T-helper 2 cell treated with Interferon-gamma antibody and Interleukin-4, amounts not matched to agents 100 ng/mL and 5 ng/mL, for 36 hours (primary cell): ENCODE results near the gene FBXW5. TPM values are rescaled to one million over a fixed set of nuclear protein-coding genes. Genes with fewer than 3 reads are reported as not detected.

Experiments used
- total RNA-seq: library from RNA; stranded (reverse); gene quantifications from 2 replicates; pipeline ENCODE4 v1.2.3, GENCODE V29; 2022

The FBXW5 gene
- total RNA-seq, 1 donor from 2014 or later, result 109 TPM

Other genes starting within 250 kb of the FBXW5 start
- 1.1 and 1.3 TPM in 2 replicates for gene DIPK1B, start 232.2 kb downstream of the FBXW5 start, total RNA-seq
- 0.34 TPM in 1 of 2 replicates, not detected in the other for gene LCN10, start 201.8 kb downstream of the FBXW5 start, total RNA-seq
- gene LCN6, start 196.2 kb downstream of the FBXW5 start, total RNA-seq, result not detected in 2 replicates
- not detected in 2 replicates for gene LCN8, start 186.5 kb downstream of the FBXW5 start, total RNA-seq
- gene LCN15, start 180.2 kb downstream of the FBXW5 start, total RNA-seq, result not detected in 2 replicates
- 34.7 and 36.9 TPM in 2 replicates for gene TMEM141, start 153.4 kb downstream of the FBXW5 start, total RNA-seq
- 0.20 and 0.55 TPM in 2 replicates for gene CCDC183, start 148.4 kb downstream of the FBXW5 start, total RNA-seq
- 115 and 116 TPM in 2 replicates for gene RABL6, start 136.8 kb downstream of the FBXW5 start, total RNA-seq
- 3.9 and 4.0 TPM in 2 replicates for gene AJM1, start 102.3 kb downstream of the FBXW5 start, total RNA-seq
- gene PHPT1, start 95.3 kb downstream of the FBXW5 start, total RNA-seq, result 109 and 111 TPM in 2 replicates
- gene MAMDC4, start 92.4 kb downstream of the FBXW5 start, total RNA-seq, result 15.4 and 18.3 TPM in 2 replicates
- gene EDF1, start 78.4 kb downstream of the FBXW5 start, total RNA-seq, result 308 and 309 TPM in 2 replicates
- 49.0 TPM in 2 replicates for gene TRAF2, start 58.2 kb downstream of the FBXW5 start, total RNA-seq
- gene C8G, start 505 bp upstream of the FBXW5 start, total RNA-seq, result 2.3 and 4.1 TPM in 2 replicates
- gene LCN12, start 7.5 kb upstream of the FBXW5 start, total RNA-seq, result 2.3 and 2.8 TPM in 2 replicates
- 6.5 and 6.7 TPM in 2 replicates for gene PTGDS, start 32.8 kb upstream of the FBXW5 start, total RNA-seq
- 0.16 and 0.20 TPM in 2 replicates for gene LCNL1, start 38.3 kb upstream of the FBXW5 start, total RNA-seq
- gene PAXX, start 47.7 kb upstream of the FBXW5 start, total RNA-seq, result 71.4 and 74.5 TPM in 2 replicates
- 0.91 TPM in 2 replicates for gene CLIC3, start 51.8 kb upstream of the FBXW5 start, total RNA-seq
- 27.8 and 30.6 TPM in 2 replicates for gene ABCA2, start 83.5 kb upstream of the FBXW5 start, total RNA-seq
- gene FUT7, start 87.3 kb upstream of the FBXW5 start, total RNA-seq, result 0.41 and 0.84 TPM in 2 replicates
- 15.5 and 17.0 TPM in 2 replicates for gene NPDC1, start 101.4 kb upstream of the FBXW5 start, total RNA-seq
- not detected in 2 replicates for gene ENTPD2, start 109.3 kb upstream of the FBXW5 start, total RNA-seq
- gene SAPCD2, start 125.8 kb upstream of the FBXW5 start, total RNA-seq, result 32.9 TPM in 2 replicates
- gene UAP1L1, start 132.8 kb upstream of the FBXW5 start, total RNA-seq, result 14.8 and 15.4 TPM in 2 replicates
- gene MAN1B1, start 142.2 kb upstream of the FBXW5 start, total RNA-seq, result 48.7 and 55.1 TPM in 2 replicates
- gene DPP7, start 170.0 kb upstream of the FBXW5 start, total RNA-seq, result 221 and 229 TPM in 2 replicates
- 0.05 TPM in 1 of 2 replicates, not detected in the other for gene GRIN1, start 194.4 kb upstream of the FBXW5 start, total RNA-seq
- gene LRRC26, start 225.3 kb upstream of the FBXW5 start, total RNA-seq, result not detected in 2 replicates
- not detected in 2 replicates for gene TMEM210, start 227.3 kb upstream of the FBXW5 start, total RNA-seq
- 68.8 and 69.6 TPM in 2 replicates for gene ANAPC2, start 243.8 kb upstream of the FBXW5 start, total RNA-seq
- 86.5 and 88.3 TPM in 2 replicates for gene SSNA1, start 243.9 kb upstream of the FBXW5 start, total RNA-seq